Osteoblast (primary cell): ENCODE measurements around the gene MFN2. TPM values are rescaled to one million over a fixed set of nuclear protein-coding genes. Genes with fewer than 3 reads are reported as not detected.
A peak's percentile ranks its signal among the peaks of the same experiment; 100 is the strongest.

ENCODE experiments used
- DNase-seq: peaks from one replicate; pipeline ENCODE4 v3.0.0; 2011; ENCODE audit warnings: low spot score, mixed read lengths; ENCODE audit not compliant: insufficient read length; ENCODE audit errors: missing footprints
- H2AFZ ChIP-seq: 2 replicates; pipeline ENCODE4 v1.6.0; 2011; ENCODE audit warnings: mild to moderate bottlenecking, low read length
- H3K27ac ChIP-seq: 2 replicates; pipeline ENCODE4 v1.5.1; 2011; ENCODE audit warnings: mild to moderate bottlenecking, low read depth, low read length, moderate library complexity
- H3K27me3 ChIP-seq: 2 replicates; pipeline ENCODE4 v1.6.0; 2012; ENCODE audit warnings: mild to moderate bottlenecking, control low read depth, inconsistent platforms, low read length, moderate library complexity; ENCODE audit not compliant: insufficient read depth
- H3K36me3 ChIP-seq: 2 replicates; pipeline ENCODE4 v1.5.1; 2011; ENCODE audit warnings: mild to moderate bottlenecking, low read length, control low read depth, moderate library complexity; ENCODE audit not compliant: insufficient read depth
- H3K4me1 ChIP-seq: 2 replicates; pipeline ENCODE4 v1.5.1; 2011; ENCODE audit warnings: mild to moderate bottlenecking, low read length, control low read depth, moderate library complexity; ENCODE audit not compliant: insufficient read depth
- H3K4me2 ChIP-seq: 2 replicates; pipeline ENCODE4 v1.6.0; 2011; ENCODE audit warnings: mild to moderate bottlenecking, low read length; ENCODE audit not compliant: insufficient read depth
- H3K4me3 ChIP-seq: fragments of 200-600 bp; sonication (generic); 3 replicates; pipeline ENCODE4 v1.5.1; 2012; ENCODE audit warnings: mild to moderate bottlenecking, low read length, inconsistent platforms; ENCODE audit not compliant: insufficient read depth
- H3K79me2 ChIP-seq: 2 replicates; pipeline ENCODE4 v1.6.0; 2012; ENCODE audit warnings: mild to moderate bottlenecking, low read length, control low read depth, inconsistent platforms; ENCODE audit not compliant: insufficient read depth
- H3K9me3 ChIP-seq: 2 replicates; pipeline ENCODE4 v1.5.1; 2011; ENCODE audit warnings: low read depth, low read length, control low read depth
- H4K20me1 ChIP-seq: 2 replicates; pipeline ENCODE4 v1.6.0; 2012; ENCODE audit warnings: mild to moderate bottlenecking, low read length, control low read depth; ENCODE audit not compliant: insufficient read depth
- total RNA-seq: library from RNA; depleted of rRNA; stranded (reverse); fragments of >200 nt; gene quantifications from 2 replicates; pipeline ENCODE4 v1.2.3, GENCODE V29; 2012
- TF ChIP-seq, protein P1 (sequence below): IDR thresholded peaks from 2 replicates; pipeline ENCODE4 v1.5.1; 2011; ENCODE audit warnings: mild to moderate bottlenecking, low read depth, low read length, moderate library complexity; ENCODE audit errors: extremely low read depth

The MFN2 gene
- total RNA-seq, 1 donor, result 51.0 TPM

DNA sequence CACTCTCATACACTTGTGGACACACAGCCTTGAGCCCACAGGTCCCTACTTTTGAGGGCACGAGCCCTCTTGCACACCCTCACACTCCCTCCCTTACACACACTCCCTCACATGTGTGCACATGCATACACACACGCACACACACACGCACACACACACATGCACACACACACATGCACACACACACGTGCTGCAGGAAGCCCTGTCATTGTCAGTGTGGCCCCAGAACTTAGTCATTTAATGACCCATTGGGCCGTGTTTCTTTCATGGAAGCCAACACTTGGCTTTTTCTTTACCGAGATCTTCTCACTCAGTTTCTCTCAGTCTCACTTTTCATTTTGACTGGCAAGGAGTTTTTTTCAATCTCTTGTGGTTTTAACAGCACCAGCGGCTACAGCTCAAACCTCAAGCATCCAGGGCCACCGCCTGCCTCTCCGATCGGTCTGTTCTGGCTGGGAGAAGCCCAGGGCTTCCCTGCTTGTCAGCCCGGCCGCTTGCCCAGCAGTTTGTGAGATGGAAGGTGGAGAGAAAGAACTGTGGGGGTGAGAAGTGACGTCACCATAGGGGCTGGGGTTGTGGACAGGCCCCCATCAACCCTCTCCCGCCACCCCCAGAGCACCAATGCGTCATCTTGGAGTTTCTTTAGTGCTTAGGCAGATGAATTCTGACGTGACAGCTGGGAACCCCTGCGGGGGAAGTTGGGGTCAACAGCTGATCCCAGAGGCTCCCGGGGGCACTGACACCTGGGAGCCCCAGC is 67.1 kb downstream of the MFN2 start:
- Histone ChIP-seq H3K79me2 (no peaks in the 10 kb centered on the region), H3K4me3 (peak overlapping the region; percentile 46), H3K4me1 (peaks cover 19% of the 10 kb centered on the region), H3K9me3 (no peaks in the 10 kb centered on the region), H4K20me1 (no peaks in the 10 kb centered on the region), H3K36me3 (no peaks in the 10 kb centered on the region), H3K4me2 (peak overlapping the region; percentile 79), H3K27ac (peak overlapping the region; percentile 23), H3K27me3 (no peaks in the 10 kb centered on the region), H2AFZ (peak overlapping the region; percentile 25)
- TF ChIP-seq, protein P1, sequence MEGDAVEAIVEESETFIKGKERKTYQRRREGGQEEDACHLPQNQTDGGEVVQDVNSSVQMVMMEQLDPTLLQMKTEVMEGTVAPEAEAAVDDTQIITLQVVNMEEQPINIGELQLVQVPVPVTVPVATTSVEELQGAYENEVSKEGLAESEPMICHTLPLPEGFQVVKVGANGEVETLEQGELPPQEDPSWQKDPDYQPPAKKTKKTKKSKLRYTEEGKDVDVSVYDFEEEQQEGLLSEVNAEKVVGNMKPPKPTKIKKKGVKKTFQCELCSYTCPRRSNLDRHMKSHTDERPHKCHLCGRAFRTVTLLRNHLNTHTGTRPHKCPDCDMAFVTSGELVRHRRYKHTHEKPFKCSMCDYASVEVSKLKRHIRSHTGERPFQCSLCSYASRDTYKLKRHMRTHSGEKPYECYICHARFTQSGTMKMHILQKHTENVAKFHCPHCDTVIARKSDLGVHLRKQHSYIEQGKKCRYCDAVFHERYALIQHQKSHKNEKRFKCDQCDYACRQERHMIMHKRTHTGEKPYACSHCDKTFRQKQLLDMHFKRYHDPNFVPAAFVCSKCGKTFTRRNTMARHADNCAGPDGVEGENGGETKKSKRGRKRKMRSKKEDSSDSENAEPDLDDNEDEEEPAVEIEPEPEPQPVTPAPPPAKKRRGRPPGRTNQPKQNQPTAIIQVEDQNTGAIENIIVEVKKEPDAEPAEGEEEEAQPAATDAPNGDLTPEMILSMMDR, result no peak
- peak; percentile 94 for DNase-seq

DNA sequence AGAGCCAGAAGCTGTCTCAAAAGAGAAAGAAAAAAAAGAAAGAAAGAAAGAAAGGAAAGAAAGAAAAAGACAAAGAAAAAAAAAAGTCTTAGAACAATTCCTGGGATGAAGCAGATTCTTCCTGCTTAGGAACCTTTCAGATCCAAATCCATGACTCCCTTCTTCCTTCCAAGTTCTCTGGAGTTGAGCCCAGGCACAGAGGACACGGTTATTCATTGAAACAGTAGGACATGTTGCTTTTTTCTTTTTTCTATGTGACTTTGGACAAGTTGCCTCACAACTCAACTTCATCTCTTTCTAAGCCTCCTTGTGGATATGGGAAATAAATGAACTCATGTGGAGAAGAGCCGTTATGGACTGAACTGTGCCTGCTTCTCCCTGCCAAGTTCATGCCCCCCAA is 68.1 kb downstream of the MFN2 start:
- DNase-seq, result peak; percentile 25
- H3K27me3 ChIP-seq, result no peaks in the 10 kb centered on the region
- TF ChIP-seq, protein P1, result no peak
- H3K4me2 ChIP-seq, result no peak overlapping the region
- H2AFZ ChIP-seq, result no peak overlapping the region
- H3K36me3 ChIP-seq, result no peaks in the 10 kb centered on the region
- no peak overlapping the region for H3K27ac ChIP-seq
- no peaks in the 10 kb centered on the region for H4K20me1 ChIP-seq
- H3K79me2 ChIP-seq, result no peaks in the 10 kb centered on the region
- no peak overlapping the region for H3K4me3 ChIP-seq
- no peaks in the 10 kb centered on the region for H3K9me3 ChIP-seq
- H3K4me1 ChIP-seq, result peaks cover 24% of the 10 kb centered on the region

DNA sequence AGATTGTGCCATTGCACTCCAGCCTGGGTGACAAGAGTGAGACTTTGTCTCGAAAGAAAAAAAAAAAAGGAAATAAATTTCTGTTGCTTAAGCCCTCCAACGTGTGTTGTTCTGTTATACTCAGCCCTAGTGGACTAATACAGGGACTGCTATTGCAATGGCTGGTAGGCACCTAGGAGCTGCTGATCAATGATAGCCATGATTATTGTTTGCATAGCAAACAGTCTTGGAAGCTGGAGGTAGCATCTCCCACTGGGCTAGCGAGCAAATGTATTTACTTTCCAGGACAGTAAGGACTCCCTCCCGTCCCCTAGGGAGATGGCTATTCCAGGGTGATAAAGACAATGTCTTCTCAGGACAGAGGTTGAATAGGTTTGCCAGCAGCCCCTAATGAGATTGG is 69.4 kb downstream of the MFN2 start:
- Histone ChIP-seq H3K4me1 (peaks cover 24% of the 10 kb centered on the region), H2AFZ (no peak overlapping the region), H3K9me3 (no peaks in the 10 kb centered on the region)

DNA sequence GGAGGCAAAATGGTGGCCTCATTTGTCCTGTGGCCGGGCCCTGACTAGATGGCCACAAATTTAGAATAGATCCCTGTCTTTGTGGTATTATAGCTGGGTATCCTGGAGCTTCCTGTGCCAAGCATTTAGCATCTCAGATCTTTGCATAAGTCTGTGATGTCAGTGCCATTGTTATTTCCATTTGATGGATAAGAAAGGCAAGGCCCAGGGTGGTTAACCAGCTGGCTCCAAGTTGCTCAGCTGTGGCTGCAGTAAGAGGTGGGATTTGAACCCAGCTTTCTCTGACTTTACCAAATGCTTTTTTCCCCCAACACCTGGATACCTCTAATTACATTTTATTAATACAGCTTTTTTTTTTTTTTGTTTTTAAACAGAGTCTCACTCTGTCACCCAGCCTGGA is 71.1 kb downstream of the MFN2 start:
- Histone ChIP-seq H4K20me1 (no peaks in the 10 kb centered on the region), H3K4me3 (no peak overlapping the region), H3K27me3 (no peaks in the 10 kb centered on the region), H3K79me2 (no peaks in the 10 kb centered on the region), H3K4me1 (peaks cover 24% of the 10 kb centered on the region), H3K4me2 (no peak overlapping the region), H3K9me3 (no peaks in the 10 kb centered on the region), H2AFZ (no peak overlapping the region), H3K36me3 (no peaks in the 10 kb centered on the region), H3K27ac (no peak overlapping the region)
- TF ChIP-seq, protein P1, result no peak
- no peak for DNase-seq

More for the DNA sequence above, 69.4 kb downstream of the MFN2 start:
- peak; percentile 23 for DNase-seq
- Histone ChIP-seq H3K36me3 (no peaks in the 10 kb centered on the region), H3K4me3 (no peak overlapping the region), H3K27ac (no peak overlapping the region), H4K20me1 (no peaks in the 10 kb centered on the region), H3K4me2 (no peak overlapping the region), H3K79me2 (no peaks in the 10 kb centered on the region), H3K27me3 (no peaks in the 10 kb centered on the region)
- TF ChIP-seq, protein P1, result peak; percentile 14
